NCI-H345 treated with DMSO at 0.1 percent for 48 hours (cell line): ENCODE data around the gene RHD.
A peak's percentile ranks its signal among the peaks of the same experiment; 100 is the strongest.
"Not testable (repeated sequence)": the region's sequence is repeated elsewhere in the genome, so short reads cannot be mapped to it uniquely, and the experiment has no call there.

Source experiments
- DNase-seq: peaks from one replicate; lab custom pipeline; 2025; ENCODE audit not compliant: unreplicated experiment; lab: John Stamatoyannopoulos, UW

RHD gene

DNA sequence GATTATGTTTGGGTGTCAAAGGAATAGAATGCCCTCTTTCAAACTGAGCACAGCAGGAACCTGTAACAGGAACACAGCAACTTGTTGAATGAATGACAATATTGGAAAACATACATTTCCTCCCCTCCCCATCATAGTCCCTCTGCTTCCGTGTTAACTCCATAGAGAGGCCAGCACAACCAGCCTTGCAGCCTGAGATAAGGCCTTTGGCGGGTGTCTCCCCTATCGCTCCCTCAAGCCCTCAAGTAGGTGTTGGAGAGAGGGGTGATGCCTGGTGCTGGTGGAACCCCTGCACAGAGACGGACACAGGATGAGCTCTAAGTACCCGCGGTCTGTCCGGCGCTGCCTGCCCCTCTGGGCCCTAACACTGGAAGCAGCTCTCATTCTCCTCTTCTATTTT is at the start of gene RHD:
Gene RHD, plus strand, starts transcription at position 272 of the 400 bp plus-strand sequence. Its CDS starts 39 bp downstream, at position 311.
- DNase-seq = not testable (repeated sequence)

GRCh38 chr1:25222606-25223005 is 49.7 kb upstream of the RHD start:
- DNase-seq = no peak

GRCh38 chr1:25223471-25223870 is 48.8 kb upstream of the RHD start:
- no peak for DNase-seq

DNA sequence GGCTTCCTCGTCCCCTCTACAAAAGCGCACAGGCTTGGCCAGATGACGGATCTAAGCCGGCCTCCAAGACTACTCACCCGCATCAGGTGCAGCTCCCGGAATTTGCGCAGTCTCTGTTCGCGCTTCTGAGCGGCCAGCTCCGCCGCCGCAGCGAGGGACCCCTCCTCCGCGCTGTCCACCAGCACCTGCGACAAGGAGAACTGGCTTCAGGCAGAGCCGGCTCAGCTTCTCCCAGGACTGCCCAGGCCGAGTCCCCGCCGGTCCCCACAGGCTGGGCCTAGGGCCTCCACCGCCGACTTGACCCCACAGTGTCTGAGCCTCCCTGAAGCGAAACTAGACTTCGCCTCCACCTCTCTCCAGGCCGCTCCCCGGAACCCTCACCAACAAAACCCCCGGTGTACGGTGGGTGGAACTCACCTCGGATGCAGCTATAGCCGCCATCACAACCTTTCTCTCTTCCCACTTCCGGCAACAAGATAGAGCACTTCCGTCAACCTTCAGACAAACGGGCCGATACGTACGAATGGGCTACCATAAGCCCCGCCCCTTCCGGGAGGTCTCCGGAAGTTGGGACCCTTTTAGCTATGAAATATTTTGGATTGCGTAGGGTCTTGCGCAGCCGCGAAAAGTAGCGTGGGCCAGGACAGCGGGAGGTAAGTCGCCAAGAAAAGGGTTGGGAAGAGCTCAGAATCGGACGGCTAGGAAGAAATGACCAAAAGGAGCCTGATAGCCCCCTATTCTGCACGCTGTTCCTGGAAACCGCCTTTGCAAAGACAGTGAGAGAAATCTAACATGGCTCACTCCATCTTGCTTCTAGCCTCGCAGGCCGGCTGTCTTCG is 40.1 kb upstream of the RHD start, which contains the start of gene SYF2:
Gene SYF2, minus strand, starts transcription at position 476 of the 839 bp plus-strand sequence. Its CDS starts 35 bp downstream, at position 441.
- DNase-seq = peak; percentile 87

DNA sequence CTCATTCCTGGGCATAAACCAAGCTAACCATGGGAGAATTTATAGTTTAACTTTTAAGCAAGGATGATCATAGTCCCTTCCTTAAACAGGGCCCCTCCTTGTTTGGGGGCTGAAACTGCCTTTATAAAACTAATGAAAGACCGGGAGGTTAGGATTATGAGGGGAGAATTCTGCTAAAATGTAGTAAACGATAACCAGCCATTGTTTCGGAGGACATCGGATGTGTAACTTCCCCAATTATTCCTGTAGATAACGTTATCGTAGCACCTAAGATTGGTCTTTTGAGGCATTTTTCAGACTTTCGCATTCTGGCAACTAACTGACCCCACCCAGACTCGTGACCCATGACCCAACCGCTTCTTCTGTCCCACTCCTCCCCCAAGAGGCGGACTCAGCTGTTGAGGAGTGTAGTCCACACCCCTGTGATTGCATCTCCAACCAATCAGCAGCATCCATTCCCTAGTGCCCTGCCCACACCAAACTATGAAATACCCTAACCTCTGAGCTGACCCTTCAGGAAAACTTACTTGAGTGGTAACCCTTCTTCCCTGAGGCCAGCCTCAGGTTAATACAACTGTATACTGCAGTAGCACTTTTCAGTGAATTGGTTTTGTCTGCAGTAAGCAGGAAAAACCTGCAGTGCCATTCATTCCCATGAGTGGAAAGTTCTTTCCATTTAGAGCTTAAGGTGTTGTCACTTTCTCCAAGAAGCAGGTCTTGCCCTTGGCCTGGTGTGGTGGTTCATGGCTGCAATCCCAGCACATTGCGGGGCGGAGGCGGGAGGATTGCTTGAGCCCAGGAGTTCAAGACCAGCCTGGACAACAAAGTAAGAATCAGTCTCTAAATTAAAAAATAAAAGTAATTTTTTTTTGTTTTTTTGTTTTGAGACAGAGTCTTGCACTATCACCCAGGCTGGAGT is 39.2 kb upstream of the RHD start:
- DNase-seq = peak; percentile 13

DNA sequence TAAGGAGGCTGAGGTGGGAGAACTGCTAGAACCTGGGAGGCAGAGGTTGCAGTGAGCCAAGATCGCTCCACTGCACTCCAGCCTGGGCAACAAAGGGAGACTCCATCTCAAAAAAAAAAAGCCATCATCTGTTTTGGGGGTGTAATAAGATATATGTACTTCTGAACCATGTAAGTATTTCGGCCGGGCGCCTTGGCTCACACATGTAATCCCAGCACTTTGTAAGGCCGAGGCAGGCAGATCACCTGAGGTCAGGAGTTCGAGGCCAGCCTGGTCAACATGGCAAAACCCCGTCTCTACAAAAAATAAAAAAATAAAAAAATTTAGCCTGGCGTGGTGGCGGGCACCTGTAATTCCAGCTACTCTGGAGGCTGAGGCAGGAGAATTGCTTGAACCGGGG is 36.9 kb upstream of the RHD start:
- not testable (repeated sequence) for DNase-seq

- not testable (repeated sequence) for DNase-seq
Measured at GRCh38 chr1:25236261-25236660, 36.0 kb upstream of the RHD start.

DNA sequence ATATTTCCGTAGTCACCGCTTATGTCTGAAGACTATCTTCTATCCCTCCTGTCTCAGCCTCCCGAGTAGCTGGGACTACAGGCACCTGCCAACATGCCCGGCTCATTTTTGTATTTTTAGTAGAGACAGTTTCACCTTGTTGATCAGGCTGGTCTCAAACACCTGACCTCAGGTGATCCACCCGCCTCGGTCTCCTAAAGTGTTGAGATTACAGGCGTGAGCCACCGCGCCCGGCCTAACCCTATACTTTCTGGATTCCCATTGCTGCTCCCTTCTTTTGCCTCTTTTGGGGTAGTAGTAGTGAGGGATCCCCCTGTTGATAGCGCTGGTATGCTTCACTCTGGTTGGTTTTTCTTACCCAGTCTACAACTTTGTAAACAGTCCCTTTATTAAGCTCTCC is 34.3 kb upstream of the RHD start:
- no peak for DNase-seq

- peak; percentile 87 for DNase-seq
Measured at GRCh38 chr1:25239681-25240541, 32.4 kb upstream of the RHD start.

GRCh38 chr1:25243907-25244306 is 28.4 kb upstream of the RHD start:
- DNase-seq = no peak

GRCh38 chr1:25245393-25245792 is 26.9 kb upstream of the RHD start:
- DNase-seq = no peak

DNA sequence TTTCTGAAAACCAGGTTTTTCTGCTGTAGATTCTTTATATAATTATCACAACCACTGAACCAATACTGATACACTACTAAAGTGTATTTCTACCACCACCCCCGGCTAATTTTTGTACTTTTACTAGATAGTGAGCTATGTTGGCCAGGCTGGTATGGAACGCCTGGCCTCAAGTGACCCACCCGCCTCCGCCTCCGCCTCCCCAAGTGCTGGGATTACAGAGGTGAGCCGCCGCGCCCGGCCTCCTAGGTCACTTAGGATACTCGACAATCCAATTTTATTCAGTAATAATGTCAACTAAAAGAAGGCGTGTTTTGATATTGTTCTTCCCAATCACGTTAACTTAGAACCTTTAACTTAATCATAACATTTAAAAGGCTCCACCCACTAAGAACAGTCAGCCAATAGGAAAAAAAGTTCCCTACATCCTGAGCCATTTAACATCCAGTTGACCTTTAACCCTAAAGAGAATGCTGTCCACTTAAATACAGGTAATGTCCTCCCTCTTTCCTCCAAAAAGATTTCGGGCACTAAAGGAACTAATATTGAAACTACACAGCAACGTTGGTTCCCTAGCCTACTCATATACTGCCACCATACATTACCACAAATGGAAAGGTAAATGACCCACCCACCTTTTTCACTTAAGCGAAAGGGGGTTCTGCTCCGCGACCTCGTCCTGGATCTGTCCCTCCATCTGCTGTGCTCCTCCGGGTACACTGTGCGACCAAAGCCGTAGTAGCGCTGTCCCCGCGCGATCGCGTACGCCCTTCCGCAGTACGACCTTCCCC is 26.3 kb upstream of the RHD start:
- DNase-seq = no peak

DNA sequence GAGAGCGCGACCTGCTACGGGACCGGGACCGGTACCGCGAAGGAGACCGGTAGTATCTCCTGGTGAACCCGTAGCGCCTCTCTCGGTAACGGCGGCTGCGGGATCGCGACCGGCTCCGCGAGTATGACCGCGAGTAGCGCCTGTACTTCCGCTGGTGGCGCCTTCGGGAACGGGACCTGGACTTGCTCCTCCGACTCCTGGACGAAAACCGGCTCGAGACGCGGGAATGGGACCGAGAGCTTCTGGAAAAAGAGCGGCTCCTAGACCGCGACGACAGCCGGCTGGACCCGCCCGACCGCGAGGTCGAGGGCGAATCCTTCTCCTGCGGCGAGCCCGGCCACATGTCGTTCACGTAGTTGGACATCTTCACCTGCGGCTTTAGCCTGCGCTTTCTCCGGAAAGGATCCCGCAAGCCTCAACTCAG is 25.7 kb upstream of the RHD start:
- no peak for DNase-seq

- DNase-seq = peak; percentile 95
Measured at GRCh38 chr1:25247024-25247828, 25.1 kb upstream of the RHD start, which contains the start of gene RSRP1. Gene RSRP1 (minus strand): TSS chr1:25247454. CDS start chr1:25246963, 491 bp downstream.

DNA sequence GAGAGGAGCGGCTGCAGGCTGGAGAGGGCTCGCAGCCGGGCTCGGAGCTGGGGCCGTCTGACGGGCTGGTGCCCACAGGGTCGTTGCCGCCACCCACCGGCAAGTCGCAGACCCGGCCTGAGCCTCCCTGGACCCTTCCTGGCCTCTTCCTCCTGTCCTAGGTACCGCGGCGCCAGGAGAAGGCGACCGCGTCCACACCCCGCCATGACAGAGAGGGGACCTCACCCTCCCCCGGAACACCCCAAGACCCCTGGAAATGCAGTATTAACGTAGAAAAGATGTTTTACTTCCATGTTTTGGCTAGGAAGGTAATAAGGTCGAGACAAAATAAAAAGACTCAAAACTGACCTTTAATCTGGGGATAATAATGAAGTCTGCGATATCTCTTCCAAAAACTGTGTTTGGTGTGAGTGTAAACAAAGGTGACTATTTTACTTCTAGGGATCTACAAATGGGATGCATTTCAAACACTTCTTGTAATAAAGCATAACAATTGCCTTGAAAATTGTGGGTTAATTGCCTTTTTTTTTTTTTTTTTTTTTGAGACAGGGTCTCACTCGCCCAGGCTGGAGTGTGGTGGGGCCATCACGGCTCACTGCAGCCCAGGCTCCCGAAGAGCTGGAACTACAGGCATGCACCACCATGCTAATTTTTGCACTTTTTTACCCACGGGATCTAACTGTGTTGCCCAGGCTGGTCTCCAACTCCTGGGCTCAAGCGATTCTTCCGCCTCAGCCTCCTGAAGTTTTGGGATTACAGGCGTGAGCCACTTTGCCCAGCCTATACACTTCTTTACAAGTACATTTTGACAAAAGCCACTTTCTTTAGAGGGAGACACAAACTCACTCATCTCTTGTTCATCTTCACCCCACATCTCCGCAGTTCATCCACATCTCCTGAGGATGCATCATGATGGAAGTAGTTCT is 24.2 kb upstream of the RHD start:
- DNase-seq = no peak

DNA sequence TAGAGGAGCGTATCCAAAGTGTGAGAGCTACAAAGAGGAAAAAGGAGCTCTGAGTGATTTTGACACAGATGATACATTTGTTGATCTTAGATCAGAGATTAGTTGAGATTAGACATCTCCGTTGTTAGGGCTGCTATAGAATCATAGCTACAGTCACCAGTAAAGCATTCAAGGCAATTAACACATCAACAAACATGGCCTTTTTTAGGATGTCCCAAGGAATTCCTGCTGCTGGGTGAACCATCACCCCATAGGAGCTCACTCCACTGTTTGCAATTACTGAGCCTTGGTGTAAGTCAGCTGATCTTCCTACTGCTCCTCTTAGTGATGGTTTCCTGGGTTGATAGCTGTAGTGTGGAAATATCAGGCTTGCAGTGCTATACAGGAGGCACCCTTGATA is 18.4 kb upstream of the RHD start:
- no peak for DNase-seq

DNA sequence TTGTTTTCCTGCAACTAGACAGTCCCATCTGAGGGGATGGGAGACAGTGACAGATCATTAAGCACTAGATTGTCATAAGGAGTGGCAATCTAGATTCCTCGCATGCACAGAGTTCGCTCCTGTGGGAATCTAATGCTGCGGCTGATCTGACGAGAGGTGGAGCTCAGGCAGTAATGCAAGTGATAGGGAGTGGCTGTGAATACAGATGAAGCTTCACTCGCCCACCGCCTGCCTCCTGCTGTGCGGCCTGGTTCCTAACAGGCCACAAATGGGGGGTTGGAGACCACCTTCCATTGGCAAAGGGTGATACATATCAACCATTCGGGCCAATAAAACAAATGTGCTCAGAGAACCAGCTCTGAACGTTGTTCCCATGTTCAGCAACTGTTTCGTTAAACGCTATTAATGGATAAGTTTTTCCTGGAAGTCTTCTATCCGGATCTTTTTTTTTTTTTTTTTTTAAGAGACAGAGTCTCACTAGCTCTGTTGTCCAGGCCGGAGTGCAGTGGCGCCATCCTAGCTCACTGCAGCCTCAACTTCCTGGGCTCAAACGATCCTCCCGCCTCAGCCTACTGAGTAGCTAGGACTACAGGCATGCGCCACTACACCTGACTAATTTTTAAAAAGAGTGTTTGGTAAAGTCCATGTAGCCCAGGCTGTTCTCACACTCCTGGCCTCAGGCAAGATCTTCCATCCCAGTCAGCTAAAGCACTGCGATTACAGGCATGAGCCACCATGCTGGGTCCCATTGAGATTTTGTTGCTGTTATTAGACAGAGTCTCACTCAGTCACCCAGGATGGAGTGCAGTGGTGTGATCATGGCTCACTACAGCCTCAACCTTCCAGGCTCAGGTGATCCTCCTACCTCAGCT is 16.4 kb upstream of the RHD start:
- no peak for DNase-seq
